ENCODE measurements around the gene PODXL2. TPM values are rescaled to one million over a fixed set of nuclear protein-coding genes. Genes with fewer than 3 reads are reported as not detected.

Gene PODXL2, protein sequence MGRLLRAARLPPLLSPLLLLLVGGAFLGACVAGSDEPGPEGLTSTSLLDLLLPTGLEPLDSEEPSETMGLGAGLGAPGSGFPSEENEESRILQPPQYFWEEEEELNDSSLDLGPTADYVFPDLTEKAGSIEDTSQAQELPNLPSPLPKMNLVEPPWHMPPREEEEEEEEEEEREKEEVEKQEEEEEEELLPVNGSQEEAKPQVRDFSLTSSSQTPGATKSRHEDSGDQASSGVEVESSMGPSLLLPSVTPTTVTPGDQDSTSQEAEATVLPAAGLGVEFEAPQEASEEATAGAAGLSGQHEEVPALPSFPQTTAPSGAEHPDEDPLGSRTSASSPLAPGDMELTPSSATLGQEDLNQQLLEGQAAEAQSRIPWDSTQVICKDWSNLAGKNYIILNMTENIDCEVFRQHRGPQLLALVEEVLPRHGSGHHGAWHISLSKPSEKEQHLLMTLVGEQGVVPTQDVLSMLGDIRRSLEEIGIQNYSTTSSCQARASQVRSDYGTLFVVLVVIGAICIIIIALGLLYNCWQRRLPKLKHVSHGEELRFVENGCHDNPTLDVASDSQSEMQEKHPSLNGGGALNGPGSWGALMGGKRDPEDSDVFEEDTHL
- 1 to 10 TPM in 1 of 2 experiments, under 1 TPM in 1; 0.98 to 1.1 TPM for total RNA-seq

DNA sequence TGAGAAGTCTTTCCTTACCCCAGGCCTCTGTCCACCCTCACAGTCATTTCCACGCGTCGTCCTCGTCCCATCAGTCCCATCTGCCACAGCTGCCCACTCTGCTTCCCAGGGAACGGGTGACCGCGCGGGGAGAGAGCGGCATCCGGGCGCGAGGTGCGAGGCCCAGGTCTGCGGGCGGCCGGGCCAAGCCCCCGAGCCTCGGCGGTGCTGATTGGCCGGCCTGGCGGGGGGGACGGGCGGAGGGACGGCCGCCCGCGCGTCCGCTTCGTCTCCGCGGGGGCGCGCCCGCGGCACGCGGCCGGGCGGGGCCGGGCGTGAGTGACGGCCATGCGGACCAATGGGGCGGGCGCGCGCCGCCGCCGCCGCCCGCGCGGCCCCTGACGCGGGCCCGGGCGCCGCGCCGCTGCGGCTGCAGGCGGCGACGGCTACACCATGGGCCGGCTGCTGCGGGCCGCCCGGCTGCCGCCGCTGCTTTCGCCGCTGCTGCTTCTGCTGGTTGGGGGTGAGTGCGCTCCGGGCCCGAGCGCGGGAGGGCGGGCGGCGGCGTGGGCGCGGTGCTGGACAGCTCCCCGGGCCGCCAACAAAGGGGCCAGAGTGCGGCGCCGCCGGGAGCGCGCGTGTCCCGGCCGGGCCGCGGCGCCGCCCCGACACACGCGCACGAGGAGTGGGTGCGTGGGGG, at the start of gene PODXL2:
PODXL2 (plus strand) TSS at position 398 of the 679 bp plus-strand sequence; CDS start at position 433, 35 bp downstream.
- Mint-ChIP-seq H3K27me3 (ENCODE audit: low read depth) (peaks cover 25% of the 10 kb centered on the region), H3K4me1 (ENCODE audit: low read depth) (peaks cover 20% of the 10 kb centered on the region), H3K36me3 (ENCODE audit: low read depth) (no peaks in the 10 kb centered on the region), H3K27ac (no peak within 1 kb of the TSS), H3K9me3 (no peaks in the 10 kb centered on the region), H3K4me3 (peak within 1 kb of the TSS; percentile 63)
- DNase-seq = no peak
- CTCF ChIA-PET = interaction anchor here (1.6 kb wide), 1 partner anchor 54 kb away, joined by 6 read pairs; no protein-coding TSS in a partner anchor
- intact Hi-C loops (cut with micrococcal nuclease) = no loop called here

DNA sequence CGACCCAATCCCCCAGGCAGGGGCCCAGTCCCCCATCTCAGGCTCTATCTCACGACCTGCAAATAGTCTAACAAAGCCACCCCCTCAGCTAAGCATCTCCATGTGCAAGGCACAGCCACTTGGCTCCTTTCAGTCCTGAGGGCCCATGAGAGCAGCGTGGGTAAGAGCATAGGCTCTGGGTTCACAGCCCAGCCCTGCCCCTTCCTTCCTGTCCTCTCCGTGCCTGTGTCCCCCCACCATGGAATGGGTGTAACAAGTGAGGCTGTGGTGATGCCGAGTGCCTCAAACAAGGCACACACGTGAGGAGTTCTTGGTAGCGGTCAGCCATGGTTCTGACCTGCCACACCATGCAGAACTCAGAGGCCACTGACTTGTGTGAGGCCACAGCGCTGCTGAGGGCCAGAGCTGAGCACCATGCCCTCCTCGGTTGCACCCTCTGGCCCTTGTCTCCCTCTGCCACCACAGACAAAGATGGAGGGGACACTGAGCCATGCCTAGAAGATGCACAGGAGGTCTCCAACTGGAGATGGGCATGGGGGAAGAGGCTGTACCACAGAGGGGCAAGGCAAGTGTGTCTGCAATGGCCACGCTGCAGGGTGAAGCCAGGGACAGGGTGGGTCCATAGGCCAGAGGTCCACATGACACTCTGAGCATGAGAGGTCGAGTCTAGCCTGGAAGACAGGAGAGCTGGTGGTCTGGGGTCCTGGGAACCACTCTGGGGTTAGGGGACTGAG, 48.5 kb upstream of the PODXL2 start:
- Mint-ChIP-seq H3K36me3 (ENCODE audit: low read depth) (no peaks in the 10 kb centered on the region), H3K27me3 (ENCODE audit: low read depth) (no peaks in the 10 kb centered on the region), H3K4me1 (ENCODE audit: low read depth) (peaks cover 11% of the 10 kb centered on the region), H3K4me3 (no peak overlapping the region), H3K27ac (no peak overlapping the region), H3K9me3 (no peaks in the 10 kb centered on the region)
- no peak for DNase-seq
- CTCF ChIA-PET = no interaction called here
- intact Hi-C loops (cut with micrococcal nuclease) = no loop called here

DNA sequence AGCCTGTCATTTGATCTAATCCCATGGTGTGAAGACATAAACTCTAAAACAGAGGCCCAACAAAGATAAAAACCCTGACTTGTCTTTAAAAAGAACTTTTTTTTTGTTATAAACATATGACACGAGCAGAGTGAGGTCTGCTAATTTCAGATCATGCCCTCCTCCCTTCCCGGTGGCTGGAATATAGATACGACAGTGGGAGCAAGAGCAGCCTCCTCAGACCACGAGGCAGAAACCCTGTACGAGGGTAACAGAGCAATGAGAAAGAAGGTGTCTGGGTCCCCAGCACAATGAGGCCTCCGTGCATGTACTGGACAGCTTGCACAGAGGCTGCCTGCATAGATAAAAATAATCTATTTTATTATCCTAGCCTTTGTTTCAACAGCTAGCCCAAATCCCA, 44.3 kb upstream of the PODXL2 start:
- no peaks in the 10 kb centered on the region for H3K9me3 Mint-ChIP-seq
- intact Hi-C loops (cut with micrococcal nuclease) = no loop called here
- H3K27me3 Mint-ChIP-seq (ENCODE audit: low read depth) = no peaks in the 10 kb centered on the region
- CTCF ChIA-PET = interaction anchor here (0.6 to 3.0 kb wide), 2 partner anchors 10 to 883 kb away, joined by 3 to 21 read pairs; no protein-coding TSS in a partner anchor
- DNase-seq = no peak
- H3K27ac Mint-ChIP-seq = no peak overlapping the region
- H3K36me3 Mint-ChIP-seq (ENCODE audit: low read depth) = no peaks in the 10 kb centered on the region
- peaks cover 33% of the 10 kb centered on the region for H3K4me1 Mint-ChIP-seq (ENCODE audit: low read depth)
- no peak overlapping the region for H3K4me3 Mint-ChIP-seq

DNA sequence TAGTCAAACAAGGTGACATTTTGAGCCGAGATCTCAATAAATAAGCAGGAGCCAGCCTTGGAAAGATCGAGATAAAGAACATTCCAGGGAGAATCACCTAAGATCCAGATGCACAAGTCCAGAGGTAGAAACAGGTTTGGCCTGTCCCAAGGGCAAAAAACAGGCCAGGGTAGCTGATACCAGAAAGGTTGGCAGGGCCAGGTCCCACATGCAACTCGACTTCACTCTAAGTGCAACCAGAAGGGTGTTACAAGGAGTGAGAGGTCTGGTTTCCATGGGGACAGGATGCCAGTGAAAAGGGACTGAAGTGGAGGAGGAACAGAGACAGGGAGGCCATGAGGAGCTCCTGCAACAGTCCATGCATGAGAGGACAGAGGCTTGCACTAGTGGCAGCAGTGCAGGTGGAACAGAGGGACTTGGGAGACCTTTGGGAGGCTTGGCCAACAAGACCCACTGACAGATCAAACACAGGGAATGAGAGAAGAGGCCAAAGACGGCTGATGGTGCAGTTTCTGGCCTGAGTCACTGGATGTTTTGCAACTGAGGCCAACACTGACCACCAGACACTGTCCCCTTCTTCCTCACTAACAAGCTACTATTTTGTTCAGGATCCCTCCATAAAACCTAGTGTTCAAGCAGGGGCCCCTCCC, 43.7 kb upstream of the PODXL2 start:
- no peaks in the 10 kb centered on the region for H3K9me3 Mint-ChIP-seq
- no peaks in the 10 kb centered on the region for H3K27me3 Mint-ChIP-seq (ENCODE audit: low read depth)
- CTCF ChIA-PET = interaction anchor here (3.0 kb wide), 1 partner anchor 10 kb away, joined by 21 read pairs; no protein-coding TSS in a partner anchor
- no peak overlapping the region for H3K4me3 Mint-ChIP-seq
- H3K27ac Mint-ChIP-seq = no peak overlapping the region
- peaks cover 33% of the 10 kb centered on the region for H3K4me1 Mint-ChIP-seq (ENCODE audit: low read depth)
- no peak for DNase-seq
- no peaks in the 10 kb centered on the region for H3K36me3 Mint-ChIP-seq (ENCODE audit: low read depth)
- intact Hi-C loops (cut with micrococcal nuclease) = no loop called here

DNA sequence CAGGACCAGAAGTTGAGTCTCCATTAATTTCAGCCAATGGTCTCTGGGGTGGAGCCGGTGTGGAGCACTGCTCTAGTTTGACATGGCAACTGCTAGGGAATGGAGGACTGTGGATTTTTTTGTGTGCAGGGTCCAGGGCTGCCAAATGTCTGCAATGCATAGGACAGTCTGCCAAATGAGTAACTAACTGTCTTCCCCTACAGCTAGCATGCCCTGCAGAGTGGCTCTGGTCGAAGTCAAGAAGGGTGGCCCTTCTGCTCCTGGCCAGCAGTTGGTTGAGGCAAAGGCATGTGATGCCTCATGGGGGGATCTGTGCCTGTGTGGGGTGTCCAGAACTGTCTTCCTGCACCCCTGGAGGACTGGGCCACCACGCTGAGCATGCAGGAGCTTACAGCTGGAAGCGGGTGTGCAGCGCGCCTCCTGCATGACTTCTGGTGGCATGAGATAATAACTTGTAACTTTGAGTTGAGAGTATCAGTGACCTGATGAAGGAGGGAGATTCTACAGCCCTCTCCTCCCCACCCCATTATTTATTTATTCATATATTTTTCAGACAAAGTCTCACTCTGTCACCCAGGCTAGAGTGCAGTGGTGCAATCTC, 43.1 kb upstream of the PODXL2 start:
- no peaks in the 10 kb centered on the region for H3K27me3 Mint-ChIP-seq (ENCODE audit: low read depth)
- intact Hi-C loops (cut with micrococcal nuclease) = no loop called here
- DNase-seq = no peak
- peaks cover 33% of the 10 kb centered on the region for H3K4me1 Mint-ChIP-seq (ENCODE audit: low read depth)
- H3K4me3 Mint-ChIP-seq = no peak overlapping the region
- H3K36me3 Mint-ChIP-seq (ENCODE audit: low read depth) = no peaks in the 10 kb centered on the region
- no peak overlapping the region for H3K27ac Mint-ChIP-seq
- CTCF ChIA-PET = interaction anchor here (3.0 kb wide), 2 partner anchors 11 kb away, joined by 12 to 21 read pairs; no protein-coding TSS in a partner anchor
- no peaks in the 10 kb centered on the region for H3K9me3 Mint-ChIP-seq

DNA sequence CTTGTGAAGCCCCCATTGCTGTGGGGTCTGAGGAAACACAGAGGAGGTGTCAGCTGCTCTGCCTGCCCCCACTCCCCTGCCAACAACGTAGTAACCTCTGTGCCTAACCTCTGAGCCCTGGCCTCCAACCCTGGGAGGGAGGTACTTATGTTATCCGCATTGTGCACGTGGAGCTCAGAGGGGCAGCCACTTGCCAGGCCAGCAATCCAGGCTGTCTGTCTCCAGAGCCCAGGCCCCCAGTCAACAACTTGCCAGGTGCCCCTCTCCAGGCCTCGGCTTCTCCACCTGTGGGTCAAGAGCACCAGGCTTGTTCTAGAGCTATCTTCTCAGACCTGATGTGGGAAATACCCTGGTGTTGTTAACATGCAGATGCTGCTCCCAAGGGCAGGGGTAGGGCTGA, 41.1 kb upstream of the PODXL2 start:
- Mint-ChIP-seq H3K27ac (no peak overlapping the region), H3K4me1 (ENCODE audit: low read depth) (peaks cover 39% of the 10 kb centered on the region), H3K9me3 (no peaks in the 10 kb centered on the region), H3K4me3 (no peak overlapping the region), H3K36me3 (ENCODE audit: low read depth) (no peaks in the 10 kb centered on the region), H3K27me3 (ENCODE audit: low read depth) (no peaks in the 10 kb centered on the region)
- CTCF ChIA-PET = interaction anchor here (0.7 to 3.0 kb wide), 3 partner anchors 10 to 25 kb away, joined by 5 to 12 read pairs (median 6); partner anchors contain the start of gene MCM2
- DNase-seq = no peak
- intact Hi-C loops (cut with micrococcal nuclease) = no loop called here

DNA sequence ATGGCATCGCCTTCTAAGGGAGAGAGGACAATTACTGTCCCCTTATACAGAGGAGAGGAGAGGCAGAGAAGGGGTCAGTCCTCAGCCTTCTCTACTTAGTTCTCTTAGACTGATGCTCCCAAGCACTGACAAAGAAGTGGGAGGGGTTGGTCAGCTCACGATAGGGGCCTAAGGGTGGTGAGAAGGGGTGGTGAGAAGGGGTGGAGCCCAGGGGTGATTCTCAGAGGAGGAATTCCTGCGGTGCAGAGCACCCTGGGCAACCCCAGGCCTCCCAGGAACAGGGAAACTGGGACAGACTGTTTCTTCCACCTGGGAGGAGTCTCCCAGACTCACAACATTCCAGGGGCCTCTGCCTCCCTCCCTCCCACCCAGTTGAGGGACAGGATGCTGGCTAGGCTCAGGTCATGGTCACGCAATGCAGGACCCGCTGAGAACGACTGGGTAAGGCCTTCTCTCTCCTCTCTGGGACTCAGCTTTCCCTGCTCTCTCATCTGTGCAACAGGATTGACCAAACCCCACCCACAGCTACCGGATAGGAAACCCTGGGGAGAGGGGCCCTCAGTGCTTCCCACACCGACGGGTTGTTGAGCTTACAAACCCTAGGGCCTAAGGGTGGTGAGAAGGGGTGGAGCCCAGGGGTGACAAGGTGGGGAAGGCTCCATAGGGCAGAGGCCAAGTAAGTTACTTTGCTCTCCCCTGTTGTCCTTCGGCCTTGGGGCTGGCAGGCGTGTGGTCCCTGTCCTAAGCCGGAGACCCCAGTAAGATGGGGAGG, 40.0 kb upstream of the PODXL2 start:
- no peaks in the 10 kb centered on the region for H3K36me3 Mint-ChIP-seq (ENCODE audit: low read depth)
- H3K4me1 Mint-ChIP-seq (ENCODE audit: low read depth) = peaks cover 40% of the 10 kb centered on the region
- intact Hi-C loops (cut with micrococcal nuclease) = no loop called here
- CTCF ChIA-PET = interaction anchor here (0.7 to 3.0 kb wide), 4 partner anchors 9 to 14 kb away, joined by 3 to 12 read pairs (median 8); partner anchors contain the start of gene MCM2
- peak overlapping the region; percentile 87 for H3K4me3 Mint-ChIP-seq
- DNase-seq = peak; percentile 39
- peak overlapping the region; percentile 2 for H3K27ac Mint-ChIP-seq
- no peaks in the 10 kb centered on the region for H3K9me3 Mint-ChIP-seq
- no peaks in the 10 kb centered on the region for H3K27me3 Mint-ChIP-seq (ENCODE audit: low read depth)

DNA sequence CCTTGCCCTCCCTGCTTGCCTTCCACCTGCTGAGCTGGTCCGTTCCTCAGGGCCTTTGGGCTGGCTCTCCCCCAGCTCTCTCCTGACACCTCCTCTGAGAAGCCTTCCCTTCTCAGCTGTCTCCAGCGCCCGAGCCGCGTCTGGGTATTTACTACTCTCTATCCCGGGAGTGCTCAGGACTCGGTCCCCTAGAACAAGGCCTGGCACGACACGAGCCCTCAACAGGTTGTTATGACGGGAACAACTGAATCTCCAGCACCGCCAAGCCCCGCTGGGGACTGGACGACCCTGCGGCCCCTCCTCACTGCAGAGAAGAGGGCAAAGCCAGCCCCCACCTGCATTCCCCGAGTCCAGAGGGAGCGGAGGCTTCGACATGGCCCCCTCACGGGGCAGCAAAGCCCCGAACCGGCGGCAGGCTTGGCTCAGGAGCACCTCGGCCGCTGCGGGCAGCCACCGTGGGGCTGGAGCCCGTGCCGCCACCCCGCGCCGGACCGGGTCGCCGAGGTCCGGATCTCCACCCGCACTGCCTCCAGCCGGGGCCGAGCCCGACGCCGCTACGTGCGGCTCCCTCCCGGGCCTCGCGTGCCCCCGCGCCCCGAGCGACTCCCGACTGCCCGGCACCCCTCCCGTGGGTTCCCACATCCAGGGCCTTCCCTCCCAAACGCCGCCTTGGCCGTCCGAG, 39.2 kb upstream of the PODXL2 start:
- Mint-ChIP-seq H3K27me3 (ENCODE audit: low read depth) (no peaks in the 10 kb centered on the region), H3K4me1 (ENCODE audit: low read depth) (peaks cover 39% of the 10 kb centered on the region), H3K27ac (peak overlapping the region; percentile 2), H3K4me3 (peak overlapping the region; percentile 93), H3K9me3 (no peaks in the 10 kb centered on the region), H3K36me3 (ENCODE audit: low read depth) (no peaks in the 10 kb centered on the region)
- DNase-seq = peak; percentile 31
- intact Hi-C loops (cut with micrococcal nuclease) = loop anchor here (1.0 to 10.0 kb wide), 5 partner anchors 9 to 1675 kb away; partner anchors contain the start of genes ABTB1, MCM2 and PLXNA1
- CTCF ChIA-PET = interaction anchor here (0.7 to 2.9 kb wide), 3 partner anchors 8 to 15 kb away, joined by 3 to 10 read pairs (median 6); partner anchors contain the start of gene MCM2

DNA sequence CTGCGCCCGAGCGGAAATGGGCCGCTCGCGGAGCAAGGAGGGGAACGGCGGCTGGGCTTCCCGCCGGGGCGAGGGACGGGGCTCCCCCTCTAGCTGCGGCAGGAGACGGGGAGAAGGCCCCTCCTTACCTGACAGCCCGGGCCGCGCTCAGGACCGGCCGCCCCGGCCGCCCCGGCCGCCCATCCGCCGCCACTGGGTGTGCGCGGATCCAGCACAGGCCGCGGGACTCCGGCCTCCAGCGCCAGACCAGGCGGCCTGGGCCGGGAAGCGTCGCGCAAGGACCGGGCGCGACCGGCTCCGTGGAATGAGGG, 38.7 kb upstream of the PODXL2 start:
- peaks cover 36% of the 10 kb centered on the region for H3K4me1 Mint-ChIP-seq (ENCODE audit: low read depth)
- peak; percentile 50 for DNase-seq
- no peaks in the 10 kb centered on the region for H3K9me3 Mint-ChIP-seq
- CTCF ChIA-PET = interaction anchor here (2.9 kb wide), 1 partner anchor 16 kb away, joined by 10 read pairs; no protein-coding TSS in a partner anchor
- no peaks in the 10 kb centered on the region for H3K36me3 Mint-ChIP-seq (ENCODE audit: low read depth)
- H3K27me3 Mint-ChIP-seq (ENCODE audit: low read depth) = no peaks in the 10 kb centered on the region
- intact Hi-C loops (cut with micrococcal nuclease) = loop anchor here (1.0 to 10.0 kb wide), 5 partner anchors 8 to 1675 kb away; partner anchors contain the start of genes ABTB1, MCM2 and PLXNA1
- peak overlapping the region; percentile 93 for H3K4me3 Mint-ChIP-seq
- no peak overlapping the region for H3K27ac Mint-ChIP-seq
